Right ventricle myocardium inferior (tissue), 1 donor: Measurements from ENCODE around the gene ZNF232. TPM values are rescaled to one million over a fixed set of nuclear protein-coding genes. Genes with fewer than 3 reads are reported as not detected.

ENCODE experiments used
- total RNA-seq: library from RNA; stranded (reverse); fragmentation: NEBNext Ultra II Directional; extraction: Animal tissue kit (Norgen Biotek cat#: 25700); gene quantifications from one replicate; pipeline ENCODE4 v1.2.1, GENCODE V29; 2021
- donor health status: DM: no; HTN: yes; CAD: no; lungs with severe emphysema.

ZNF232 gene
- total RNA-seq, 1 donor from 2014 or later = 4.9 TPM

Other genes starting within 250 kb of the ZNF232 start
- 0.78 TPM for gene C17orf107, start 212.3 kb downstream of the ZNF232 start, total RNA-seq
- 0.41 TPM for gene CHRNE, start 208.8 kb downstream of the ZNF232 start, total RNA-seq
- not detected for gene GP1BA, start 179.6 kb downstream of the ZNF232 start, total RNA-seq
- 199 TPM for gene SLC25A11, start 171.8 kb downstream of the ZNF232 start, total RNA-seq
- gene RNF167, start 171.6 kb downstream of the ZNF232 start, total RNA-seq = 91.8 TPM
- gene PFN1, start 163.3 kb downstream of the ZNF232 start, total RNA-seq = 218 TPM
- 549 TPM for gene ENO3, start 160.8 kb downstream of the ZNF232 start, total RNA-seq
- gene SPAG7, start 144.1 kb downstream of the ZNF232 start, total RNA-seq = 166 TPM
- 37.1 TPM for gene CAMTA2, start 124.2 kb downstream of the ZNF232 start, total RNA-seq
- 2.4 TPM for gene INCA1, start 114.4 kb downstream of the ZNF232 start, total RNA-seq
- 708 TPM for gene KIF1C, start 113.9 kb downstream of the ZNF232 start, total RNA-seq
- not detected for gene SLC52A1, start 76.5 kb downstream of the ZNF232 start, total RNA-seq
- gene ZFP3, start 33.4 kb downstream of the ZNF232 start, total RNA-seq = 9.6 TPM
- 0.08 TPM for gene USP6, start 4.2 kb upstream of the ZNF232 start, total RNA-seq
- 7.2 TPM for gene ZNF594, start 80.0 kb upstream of the ZNF232 start, total RNA-seq
- gene SCIMP, start 123.0 kb upstream of the ZNF232 start, total RNA-seq = 1.0 TPM
- 54.2 TPM for gene RABEP1, start 170.4 kb upstream of the ZNF232 start, total RNA-seq